MM.1S (cell line): ENCODE results near the gene ADRB2.

Experiments used
- DNase-seq: peaks from one replicate; pipeline ENCODE4 v3.0.0-alpha.2; 2015
- H2AFZ ChIP-seq: fragments of 300-600 bp; sonication (generic); 2 replicates; pipeline ENCODE4 v1.6.0; 2016; ENCODE audit warnings: antibody characterized with exemption, low read length
- H3F3A ChIP-seq: fragments of 300-600 bp; sonication (generic); 2 replicates; pipeline ENCODE4 v1.6.1; 2016; ENCODE audit warnings: mild to moderate bottlenecking, antibody characterized with exemption, low read length, moderate library complexity, mixed read lengths; ENCODE audit not compliant: insufficient read depth
- H3K27ac ChIP-seq: fragments of 300-600 bp; sonication (generic); 2 replicates; pipeline ENCODE4 v1.5.1; 2016; ENCODE audit warnings: mild to moderate bottlenecking, low read length
- H3K27me3 ChIP-seq: fragments of 300-600 bp; sonication (generic); replicated peaks from 2 replicates; pipeline ENCODE4 v1.6.0; 2016; ENCODE audit warnings: low read length; ENCODE audit not compliant: insufficient read depth
- H3K36me3 ChIP-seq: fragments of 300-600 bp; sonication (generic); replicated peaks from 2 replicates; pipeline ENCODE4 v1.6.1; 2016; ENCODE audit warnings: mild to moderate bottlenecking, low read length, mixed read lengths; ENCODE audit not compliant: insufficient read depth
- H3K4me1 ChIP-seq: fragments of 300-600 bp; sonication (generic); 2 replicates; pipeline ENCODE4 v1.6.1; 2016; ENCODE audit warnings: low read length, mixed read lengths
- H3K4me2 ChIP-seq: fragments of 300-600 bp; sonication (generic); 2 replicates; pipeline ENCODE4 v1.6.0; 2016; ENCODE audit warnings: low read depth, low read length
- H3K4me3 ChIP-seq: fragments of 300-600 bp; sonication (generic); 2 replicates; pipeline ENCODE4 v1.5.1; 2016; ENCODE audit warnings: low read length, mixed read lengths
- H3K79me2 ChIP-seq: fragments of 300-600 bp; sonication (generic); 2 replicates; pipeline ENCODE4 v1.6.1; 2016; ENCODE audit warnings: mixed run types, low read length, mixed read lengths
- H3K9ac ChIP-seq: fragments of 300-600 bp; sonication (generic); 2 replicates; pipeline ENCODE4 v1.6.1; 2016; ENCODE audit warnings: low read length, mixed read lengths
- H3K9me2 ChIP-seq: fragments of 300-600 bp; sonication (generic); replicated peaks from 2 replicates; pipeline ENCODE4 v1.6.1; 2016; ENCODE audit warnings: mild to moderate bottlenecking, low read length, mixed read lengths; ENCODE audit not compliant: insufficient read depth
- H3K9me3 ChIP-seq: fragments of 300-600 bp; sonication (generic); replicated peaks from 2 replicates; pipeline ENCODE4 v1.6.1; 2016; ENCODE audit warnings: mild to moderate bottlenecking, low read length, mixed read lengths; ENCODE audit not compliant: insufficient read depth
- H4K20me1 ChIP-seq: fragments of 300-600 bp; sonication (generic); 2 replicates; pipeline ENCODE4 v1.6.1; 2016; ENCODE audit warnings: mild to moderate bottlenecking, low read length, moderate library complexity, mixed read lengths; ENCODE audit not compliant: insufficient read depth
- CTCF ChIP-seq: fragments of 300-600 bp; sonication (generic); IDR thresholded peaks from 2 replicates; pipeline ENCODE4 v1.5.1; 2016; ENCODE audit warnings: antibody characterized with exemption, low read length, mixed read lengths
- EZH2 ChIP-seq: fragments of 300-600 bp; sonication (generic); optimal IDR thresholded peaks from 2 replicates; pipeline ENCODE3; 2017; ENCODE audit warnings: low read depth, mild to moderate bottlenecking, antibody characterized with exemption, low read length, mixed read lengths
- EZH2phosphoT487 ChIP-seq: fragments of 300-600 bp; sonication (generic); IDR thresholded peaks from 2 replicates; pipeline ENCODE4 v1.6.1; 2018; ENCODE audit warnings: antibody characterized with exemption, low read length

The ADRB2 gene

GRCh38 chr5:148848393-148849031, 22.1 kb downstream of the ADRB2 start:
- Histone ChIP-seq H3K27ac (no peak overlapping the region), H3F3A (peaks cover 6% of the 10 kb centered on the region), H3K36me3 (no peaks in the 10 kb centered on the region), H3K79me2 (peaks cover 10% of the 10 kb centered on the region), H3K9me3 (no peaks in the 10 kb centered on the region), H4K20me1 (no peaks in the 10 kb centered on the region), H3K4me2 (no peak overlapping the region), H3K4me3 (no peak overlapping the region), H3K4me1 (peaks cover 42% of the 10 kb centered on the region), H2AFZ (no peak overlapping the region), H3K27me3 (no peaks in the 10 kb centered on the region), H3K9ac (no peak overlapping the region), H3K9me2 (no peaks in the 10 kb centered on the region)
- TF ChIP-seq CTCF: no peak
- DNase-seq: no peak

- H3K9me2 ChIP-seq: no peaks in the 10 kb centered on the region
- TF ChIP-seq EZH2 (no peak), EZH2phosphoT487 (no peak), CTCF (no peak)
These were observed 23.1 kb downstream of the ADRB2 start for GRCh38 chr5:148849461-148849860.

GRCh38 chr5:148850836-148851235, 24.4 kb downstream of the ADRB2 start:
- Histone ChIP-seq H3K4me3 (no peak overlapping the region), H3K27me3 (no peaks in the 10 kb centered on the region), H3K9ac (no peak overlapping the region), H3K4me2 (no peak overlapping the region), H3K9me2 (no peaks in the 10 kb centered on the region), H3F3A (peaks cover 13% of the 10 kb centered on the region), H3K4me1 (peaks cover 49% of the 10 kb centered on the region), H3K36me3 (no peaks in the 10 kb centered on the region), H3K27ac (no peak overlapping the region), H2AFZ (no peak overlapping the region), H3K9me3 (no peaks in the 10 kb centered on the region), H4K20me1 (no peaks in the 10 kb centered on the region), H3K79me2 (no peaks in the 10 kb centered on the region)
- no peak for DNase-seq
- TF ChIP-seq EZH2phosphoT487: no peak
- no peak for TF ChIP-seq EZH2
- no peak for TF ChIP-seq CTCF

More at GRCh38 chr5:148849461-148849860, 23.1 kb downstream of the ADRB2 start:
- peaks cover 43% of the 10 kb centered on the region for H3K4me1 ChIP-seq
- H3K9me3 ChIP-seq: no peaks in the 10 kb centered on the region
- H4K20me1 ChIP-seq: no peaks in the 10 kb centered on the region
- H3K4me2 ChIP-seq: no peak overlapping the region
- H2AFZ ChIP-seq: no peak overlapping the region
- peak; percentile 28 for DNase-seq
- H3K9ac ChIP-seq: no peak overlapping the region
- no peaks in the 10 kb centered on the region for H3K36me3 ChIP-seq
- peaks cover 3% of the 10 kb centered on the region for H3K79me2 ChIP-seq
- no peak overlapping the region for H3K27ac ChIP-seq
- H3K27me3 ChIP-seq: no peaks in the 10 kb centered on the region
- H3K4me3 ChIP-seq: no peak overlapping the region
- H3F3A ChIP-seq: peaks cover 13% of the 10 kb centered on the region
